HT-29 (cell line): Measurements from ENCODE around the gene IGFBP1. TPM values are rescaled to one million over a fixed set of nuclear protein-coding genes. Genes with fewer than 3 reads are reported as not detected.
"Not testable (repeated sequence)": the region's sequence is repeated elsewhere in the genome, so short reads cannot be mapped to it uniquely, and the experiment has no call there.

Experiments used
- DNase-seq: peaks from one replicate; pipeline ENCODE4 v3.0.0-alpha.2; 2015; ENCODE audit warnings: low spot score
- total RNA-seq: library from RNA; depleted of rRNA; stranded (reverse); fragments of >200 nt; shearing (Covaris generic); gene quantifications from 2 replicates; pipeline ENCODE4 v1.2.3, GENCODE V29; 2014; rRNA removed

The IGFBP1 gene
- total RNA-seq: 0.31 TPM in 1 of 2 replicates, not detected in the other

DNA sequence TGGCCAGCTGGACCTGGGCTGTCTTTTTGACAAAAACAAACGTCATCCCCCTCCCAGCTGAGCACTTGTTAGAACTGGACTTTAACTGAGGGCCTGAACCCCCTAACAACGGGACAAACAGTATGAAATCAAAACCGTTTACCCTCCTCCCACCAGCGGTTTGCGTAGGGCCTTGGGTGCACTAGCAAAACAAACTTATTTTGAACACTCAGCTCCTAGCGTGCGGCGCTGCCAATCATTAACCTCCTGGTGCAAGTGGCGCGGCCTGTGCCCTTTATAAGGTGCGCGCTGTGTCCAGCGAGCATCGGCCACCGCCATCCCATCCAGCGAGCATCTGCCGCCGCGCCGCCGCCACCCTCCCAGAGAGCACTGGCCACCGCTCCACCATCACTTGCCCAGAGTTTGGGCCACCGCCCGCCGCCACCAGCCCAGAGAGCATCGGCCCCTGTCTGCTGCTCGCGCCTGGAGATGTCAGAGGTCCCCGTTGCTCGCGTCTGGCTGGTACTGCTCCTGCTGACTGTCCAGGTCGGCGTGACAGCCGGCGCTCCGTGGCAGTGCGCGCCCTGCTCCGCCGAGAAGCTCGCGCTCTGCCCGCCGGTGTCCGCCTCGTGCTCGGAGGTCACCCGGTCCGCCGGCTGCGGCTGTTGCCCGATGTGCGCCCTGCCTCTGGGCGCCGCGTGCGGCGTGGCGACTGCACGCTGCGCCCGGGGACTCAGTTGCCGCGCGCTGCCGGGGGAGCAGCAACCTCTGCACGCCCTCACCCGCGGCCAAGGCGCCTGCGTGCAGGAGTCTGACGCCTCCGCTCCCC is at the start of gene IGFBP1:
Gene IGFBP1 (plus strand): TSS at position 304 of the 808 bp plus-strand sequence. CDS start 165 bp downstream, at position 469.
- DNase-seq: no peak

DNA sequence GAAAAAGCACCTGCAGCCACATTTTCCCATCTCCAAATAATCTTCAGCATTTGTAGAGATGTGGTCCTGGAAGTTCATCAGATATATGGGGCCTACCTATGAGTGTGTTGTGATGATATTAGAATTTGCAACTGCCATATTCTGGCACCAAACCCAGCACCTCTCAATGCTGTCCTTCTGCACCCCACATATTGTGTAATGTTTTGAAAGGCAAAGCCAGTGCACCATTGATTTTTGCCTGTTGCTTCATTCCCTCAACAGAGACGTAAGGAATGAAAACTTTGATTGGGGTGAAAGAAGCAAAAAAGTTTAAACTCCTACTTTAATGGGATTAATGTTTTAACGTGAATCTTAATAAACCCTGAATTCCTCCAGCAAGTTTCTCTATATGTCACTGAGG is 49.4 kb upstream of the IGFBP1 start:
- DNase-seq: not testable (repeated sequence)

DNA sequence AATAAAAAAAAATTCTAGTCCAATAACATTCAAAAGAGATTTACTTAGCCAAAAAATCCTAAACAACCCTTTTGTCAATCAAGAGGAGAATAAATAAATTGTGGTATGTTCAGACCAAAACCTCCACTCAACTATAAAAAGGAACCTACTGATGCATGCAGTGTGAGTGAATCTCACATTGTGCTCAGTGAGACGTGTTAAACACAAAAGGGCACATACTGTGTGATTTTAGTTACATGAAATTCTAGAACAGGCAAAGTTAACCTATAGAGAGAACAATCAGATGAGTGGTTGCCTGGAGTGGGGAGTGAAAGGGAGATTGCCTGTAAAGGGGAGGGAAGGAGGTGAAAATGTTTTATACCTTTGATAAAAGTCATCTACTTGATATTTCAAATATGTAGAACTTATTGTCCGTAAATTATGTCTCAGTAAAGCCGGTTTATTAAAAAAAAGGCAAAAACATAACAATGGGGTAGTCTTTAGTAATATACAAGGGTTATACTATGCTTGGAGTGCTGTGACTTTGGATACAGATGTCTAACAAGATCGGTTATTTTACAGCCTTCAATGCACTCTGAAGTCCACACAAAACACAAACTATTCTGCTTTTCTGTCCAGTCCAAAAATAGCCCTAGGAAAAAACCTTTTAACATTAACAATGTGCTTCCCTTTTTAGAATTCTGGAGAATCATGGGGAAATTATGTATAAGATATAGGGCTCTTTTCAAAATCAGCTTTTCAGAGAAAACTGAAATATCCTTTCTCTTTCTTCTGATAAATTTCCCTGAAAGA is 46.2 kb upstream of the IGFBP1 start:
- not testable (repeated sequence) for DNase-seq

DNA sequence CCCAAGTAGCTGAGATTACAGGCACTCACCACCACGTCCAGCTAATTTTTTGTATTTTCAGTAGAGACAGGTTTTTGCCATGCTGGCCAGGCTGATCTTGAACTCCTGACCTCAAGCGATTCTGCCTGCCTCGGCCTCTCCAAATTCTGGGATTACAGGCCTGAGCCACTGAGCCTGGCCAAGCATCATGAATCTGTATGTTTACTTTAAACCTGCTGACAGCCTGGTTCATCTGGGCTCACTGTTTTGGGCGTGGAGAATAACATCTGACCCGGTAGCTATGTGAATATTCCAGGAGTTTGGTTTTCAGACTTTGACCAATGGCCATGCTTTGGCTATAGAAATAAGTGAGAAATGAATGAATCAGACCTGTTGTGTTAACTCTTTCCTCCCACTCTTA is 41.8 kb upstream of the IGFBP1 start:
- not testable (repeated sequence) for DNase-seq

DNA sequence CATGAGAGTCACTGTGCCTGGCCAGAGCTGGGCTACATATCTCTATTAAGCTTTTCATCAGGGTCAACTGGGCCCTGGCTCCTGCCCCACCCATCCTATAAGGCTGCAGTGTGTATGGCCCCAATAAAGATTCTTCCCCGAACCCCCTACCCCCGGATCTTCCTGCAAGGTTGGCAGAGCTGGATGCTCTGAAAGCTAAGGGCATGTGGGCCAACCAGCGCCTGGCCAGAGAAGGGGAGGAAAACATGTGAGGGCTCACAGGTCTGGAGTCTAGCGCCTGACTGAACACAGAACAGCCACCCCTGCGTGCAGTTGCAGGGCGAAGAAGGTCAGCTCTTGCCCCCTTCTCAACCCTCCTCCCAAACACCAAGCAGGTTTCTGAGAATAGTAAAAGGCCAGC is 39.6 kb upstream of the IGFBP1 start:
- not testable (repeated sequence) for DNase-seq

DNA sequence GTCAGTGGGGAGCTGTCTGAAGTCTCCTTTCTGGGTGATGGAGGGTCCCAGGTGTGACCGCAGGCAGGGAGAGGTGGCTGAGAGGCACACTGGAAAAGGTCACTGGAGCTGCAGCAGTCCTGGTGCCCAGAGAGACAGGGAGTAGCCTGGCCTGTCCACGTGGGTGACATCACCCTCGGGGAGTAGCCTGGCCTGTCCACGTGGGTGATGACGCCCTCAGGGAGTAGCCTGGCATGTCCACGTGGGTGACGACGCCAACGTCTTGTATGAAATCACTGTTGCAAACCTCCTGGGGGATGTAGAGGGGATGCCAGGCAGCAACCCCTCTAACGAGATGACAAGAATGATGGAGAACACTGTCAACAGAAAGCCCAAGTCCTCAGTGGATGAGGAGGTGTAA is 35.3 kb upstream of the IGFBP1 start:
- not testable (repeated sequence) for DNase-seq

DNA sequence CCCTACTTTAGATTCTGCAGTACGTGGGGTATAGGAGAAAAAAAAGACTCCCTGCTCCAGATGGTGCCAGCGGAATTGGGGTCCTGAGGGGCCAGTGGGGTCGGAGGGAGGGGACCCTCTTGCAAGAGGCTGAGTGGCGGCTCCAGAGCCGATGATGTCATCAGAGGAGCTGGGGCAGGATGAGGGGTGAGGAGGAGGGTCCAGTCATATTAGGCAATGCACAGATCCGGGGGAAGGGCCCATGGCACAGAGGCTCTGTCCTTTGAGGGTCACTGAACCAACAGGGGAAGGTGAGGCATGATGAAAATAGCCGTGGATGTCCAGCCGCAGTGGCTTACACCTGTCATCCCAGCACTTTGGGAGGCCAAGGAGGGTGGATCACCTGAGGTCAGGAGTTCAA is 34.8 kb upstream of the IGFBP1 start:
- not testable (repeated sequence) for DNase-seq

DNA sequence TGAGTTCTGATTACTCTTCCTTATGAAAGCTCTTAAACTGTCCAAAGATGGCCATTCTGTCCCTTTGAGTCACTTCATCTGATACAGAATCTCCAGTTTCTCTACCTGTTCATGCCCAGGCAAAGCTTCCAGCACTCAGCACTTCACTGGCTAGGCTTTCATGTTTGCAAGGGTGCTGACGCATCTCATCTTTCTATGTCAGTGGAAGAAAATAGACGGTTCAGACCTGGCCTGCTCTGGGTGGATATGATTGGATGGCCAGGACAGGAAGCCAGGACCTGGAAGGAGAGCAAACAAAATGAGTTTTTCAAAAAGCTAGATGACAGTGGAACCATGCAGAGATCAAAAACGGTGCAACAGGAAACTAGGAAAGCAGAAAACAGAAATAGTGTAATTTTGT is 32.6 kb upstream of the IGFBP1 start:
- not testable (repeated sequence) for DNase-seq

DNA sequence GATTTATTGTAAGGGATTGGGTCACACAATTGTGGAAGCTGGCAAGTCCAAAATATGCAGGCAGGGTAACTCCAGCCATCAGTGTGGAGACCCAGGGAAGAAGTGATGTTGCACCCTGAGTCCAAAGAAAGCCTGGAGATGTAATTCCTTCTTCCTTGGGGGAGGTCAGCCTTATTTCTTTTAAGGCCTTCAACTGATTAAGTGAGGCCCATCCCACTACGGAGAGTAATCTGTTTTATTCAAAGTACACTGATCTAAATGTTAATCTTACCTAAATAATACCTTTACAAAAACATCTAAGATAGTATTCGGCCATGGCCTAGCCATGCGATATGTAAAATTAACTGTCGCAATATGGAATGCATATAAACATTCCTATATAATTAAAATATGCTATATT is 31.4 kb upstream of the IGFBP1 start:
- not testable (repeated sequence) for DNase-seq

DNA sequence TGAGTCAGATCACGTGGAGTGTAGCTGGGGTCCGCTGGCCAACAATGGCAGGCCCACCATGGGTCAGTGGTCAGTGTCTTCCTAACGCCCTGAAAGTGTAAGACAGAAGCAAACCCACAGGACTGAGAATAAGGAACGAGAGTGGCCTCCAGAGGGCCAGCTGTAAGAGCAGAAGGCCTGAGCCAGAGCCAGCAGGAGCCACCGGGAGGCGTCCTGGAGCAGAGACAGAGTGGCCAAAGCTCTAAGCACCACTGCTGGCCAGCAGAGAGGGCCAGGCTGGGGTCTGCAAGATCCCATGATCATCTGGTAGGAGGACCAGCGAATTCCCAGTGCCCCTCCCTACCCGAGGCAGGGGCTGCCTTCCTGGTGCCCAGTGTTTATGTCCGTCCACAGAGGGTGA is 24.6 kb upstream of the IGFBP1 start:
- DNase-seq: peak; percentile 12

DNA sequence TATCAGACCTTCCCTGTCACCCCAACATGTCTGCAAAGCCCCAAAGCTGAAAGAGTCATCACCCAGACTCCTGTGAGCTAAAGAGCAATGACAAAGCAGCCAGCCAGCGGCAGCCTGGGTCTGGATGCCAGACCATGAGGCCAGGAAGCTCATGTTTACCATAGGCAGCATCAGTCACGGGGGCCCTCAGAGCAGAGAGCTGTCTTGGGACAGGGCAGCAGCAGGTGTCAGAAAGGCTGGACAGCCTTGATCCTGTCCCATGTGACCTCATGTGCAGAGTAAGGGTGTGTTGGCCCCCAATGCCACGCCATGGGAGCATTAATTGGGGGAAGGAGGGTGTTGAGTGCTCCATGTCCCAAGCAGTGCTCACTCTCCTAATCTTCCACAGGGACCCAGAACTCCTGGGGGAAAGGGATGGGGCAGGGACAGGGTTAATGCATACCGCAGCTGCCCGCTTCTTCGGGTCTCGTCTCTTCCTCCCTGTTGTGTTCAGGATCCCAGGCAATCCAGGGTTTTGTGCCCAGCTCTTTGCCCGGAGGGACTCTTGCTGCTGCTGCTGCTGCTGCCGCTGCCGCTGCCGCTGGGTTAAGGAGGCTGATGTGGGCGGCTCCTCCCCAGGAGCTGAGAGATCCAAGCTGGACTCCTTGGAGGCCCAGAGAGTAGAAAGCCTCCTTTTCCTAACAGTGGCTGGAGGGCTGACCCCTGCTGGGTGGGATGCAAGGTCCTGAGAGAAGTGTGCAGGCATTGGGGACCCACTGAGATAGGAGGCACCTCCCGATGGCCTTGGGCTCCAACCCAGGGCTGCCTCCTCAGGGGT is 22.5 kb upstream of the IGFBP1 start:
- no peak for DNase-seq

DNA sequence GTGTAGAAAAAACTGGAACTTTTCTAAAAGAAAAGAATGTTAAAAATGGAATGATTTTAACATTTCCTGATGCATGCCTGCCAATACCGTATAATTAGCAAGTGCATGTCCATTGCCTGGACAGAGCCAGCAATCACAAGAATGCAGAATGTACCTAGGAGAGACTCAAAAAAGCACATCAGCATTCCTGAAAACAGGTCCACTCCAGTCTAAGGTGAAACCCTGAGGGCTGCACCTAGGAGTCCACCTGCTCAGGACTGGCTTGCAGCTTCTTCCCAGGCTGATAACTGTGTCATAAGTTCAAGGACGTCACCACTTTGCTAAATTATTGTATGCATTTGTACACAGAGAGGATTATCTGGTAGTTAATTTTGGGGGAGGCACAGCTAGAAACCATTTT is 20.8 kb upstream of the IGFBP1 start:
- DNase-seq: no peak

DNA sequence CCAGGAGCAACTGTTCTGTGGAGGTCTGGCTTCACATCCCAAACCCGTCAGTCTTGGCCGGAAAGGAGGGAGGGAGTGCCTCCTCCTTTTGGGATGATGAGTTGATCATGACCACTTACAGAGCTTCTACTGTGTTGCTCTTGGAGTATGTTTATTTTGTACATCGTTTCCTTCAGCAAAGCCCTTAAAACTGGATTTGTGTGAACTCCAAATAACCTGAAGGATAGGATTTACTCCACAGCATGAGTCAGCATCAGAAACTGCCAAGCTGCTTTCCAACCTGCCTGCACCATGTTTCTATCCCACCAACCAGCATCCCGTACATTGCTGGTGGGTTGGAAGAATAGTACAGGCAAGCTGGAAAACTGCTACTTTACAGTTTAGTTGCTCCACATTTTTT is 18.9 kb upstream of the IGFBP1 start:
- no peak for DNase-seq

DNA sequence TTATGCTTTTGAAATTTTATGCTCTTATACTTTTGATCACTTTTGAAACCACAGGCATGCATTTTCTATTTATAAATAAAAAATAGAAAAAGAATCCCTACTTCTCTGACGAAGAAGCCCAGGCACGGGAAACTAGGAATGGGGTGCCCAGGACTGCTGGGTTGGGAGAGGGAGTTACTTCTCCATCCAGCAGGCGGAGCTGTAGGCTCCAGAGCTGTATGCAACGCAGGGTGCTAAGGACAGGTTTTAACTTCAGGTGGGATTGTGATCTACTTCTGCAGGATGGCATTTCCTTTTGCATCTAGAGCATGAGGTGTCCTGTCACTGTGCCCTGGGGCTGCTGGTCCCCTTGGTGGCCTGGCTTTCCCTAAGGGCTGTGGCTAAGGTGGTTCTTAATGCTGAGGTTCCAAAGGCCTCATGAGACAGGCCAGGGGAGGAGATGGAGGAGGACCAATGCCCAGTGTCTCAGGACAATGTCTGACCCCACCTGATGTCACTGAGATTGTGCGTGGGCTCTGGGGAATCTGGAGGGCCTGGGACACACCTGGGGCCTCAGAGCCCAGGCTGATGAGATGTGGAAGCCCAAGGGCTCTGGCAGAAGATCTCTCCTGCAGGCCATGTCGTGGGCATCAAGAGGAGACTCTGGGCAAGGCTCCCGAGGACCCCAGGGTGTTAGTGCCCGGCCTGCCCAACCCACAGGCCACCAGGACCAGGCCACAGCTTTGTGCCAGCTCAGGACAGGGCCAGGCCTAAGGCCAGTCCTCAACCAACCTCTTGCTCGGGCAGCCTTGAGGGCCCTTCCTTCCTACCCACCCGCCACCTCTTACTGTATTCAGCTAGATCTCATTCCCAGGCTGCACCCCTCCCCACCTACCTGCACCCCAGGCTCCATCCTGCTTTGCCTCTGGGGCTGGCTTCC is 15.9 kb upstream of the IGFBP1 start:
- DNase-seq: peak; percentile 56

DNA sequence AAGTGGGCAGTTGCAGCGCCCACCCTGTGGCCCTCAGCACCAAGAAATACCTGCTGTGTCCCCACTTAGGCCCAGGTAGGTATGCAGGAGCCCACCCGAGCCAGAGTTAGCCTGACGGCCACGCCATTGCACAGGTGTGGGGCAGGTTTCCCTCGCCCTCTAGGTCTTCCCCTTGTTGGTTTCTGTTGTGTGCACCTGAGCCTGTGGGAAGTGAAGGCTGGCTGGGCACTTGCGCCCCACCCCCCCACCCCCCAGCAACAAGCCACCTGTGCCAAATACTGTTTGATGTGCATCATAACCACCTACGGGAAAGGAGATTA is 15.3 kb upstream of the IGFBP1 start, which contains the start of gene CCDC201:
Gene CCDC201 (minus strand): TSS at position 48 of the 320 bp plus-strand sequence. CDS start 75 bp downstream, outside the sequence.
- no peak for DNase-seq

DNA sequence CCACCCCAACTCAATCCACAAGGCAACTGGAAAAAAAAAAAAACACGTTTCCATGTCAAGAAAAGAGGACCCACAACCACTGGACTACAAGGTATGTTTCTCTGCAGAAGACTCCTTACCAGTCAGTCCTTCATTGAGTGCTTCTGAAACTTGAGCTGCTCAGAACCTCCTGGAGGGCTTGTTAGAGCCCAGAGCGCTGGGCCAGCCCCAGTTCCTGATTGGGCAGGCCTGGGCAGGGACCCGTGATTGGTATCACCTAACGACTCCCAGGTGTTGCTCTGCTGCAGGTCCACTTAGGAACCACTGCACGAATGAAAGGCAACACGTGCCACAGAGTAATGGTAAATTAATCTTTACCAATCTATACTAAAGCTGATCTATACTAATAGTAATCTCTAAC is 14.9 kb upstream of the IGFBP1 start:
- DNase-seq: no peak

DNA sequence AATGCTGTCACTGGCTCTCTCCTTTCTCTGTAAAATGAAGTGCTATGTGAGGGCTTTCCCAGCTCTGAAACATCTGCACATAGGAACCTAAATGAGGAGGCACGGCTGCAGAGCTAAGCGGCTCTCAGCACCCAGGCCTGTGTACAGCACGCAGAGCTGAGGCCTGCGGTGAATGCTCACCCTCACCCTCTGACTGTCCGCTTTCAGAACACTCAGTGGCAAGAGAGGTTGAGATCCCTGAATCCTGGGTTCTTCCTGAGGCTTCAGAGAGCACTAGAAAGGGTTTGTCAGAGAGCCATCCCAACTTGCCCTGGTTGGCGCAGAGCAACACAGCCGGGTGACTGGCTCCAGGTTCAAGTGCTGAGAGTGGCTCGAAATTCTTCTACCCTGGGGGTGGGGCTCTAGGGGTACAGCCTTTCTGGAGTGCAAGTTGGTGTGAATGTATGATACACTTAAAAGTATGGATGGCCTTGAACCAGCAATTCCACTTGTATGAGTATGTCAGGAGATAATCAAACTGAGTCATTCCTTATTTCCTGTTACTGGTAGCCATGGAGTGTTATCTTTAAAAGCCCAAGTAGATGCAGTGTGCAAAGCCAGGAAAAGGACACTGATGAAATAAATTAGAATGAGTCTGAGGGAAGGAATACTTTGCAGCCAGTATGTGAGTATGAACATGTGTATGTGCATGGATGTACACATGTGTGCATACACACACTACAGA is 13.7 kb upstream of the IGFBP1 start:
- no peak for DNase-seq

DNA sequence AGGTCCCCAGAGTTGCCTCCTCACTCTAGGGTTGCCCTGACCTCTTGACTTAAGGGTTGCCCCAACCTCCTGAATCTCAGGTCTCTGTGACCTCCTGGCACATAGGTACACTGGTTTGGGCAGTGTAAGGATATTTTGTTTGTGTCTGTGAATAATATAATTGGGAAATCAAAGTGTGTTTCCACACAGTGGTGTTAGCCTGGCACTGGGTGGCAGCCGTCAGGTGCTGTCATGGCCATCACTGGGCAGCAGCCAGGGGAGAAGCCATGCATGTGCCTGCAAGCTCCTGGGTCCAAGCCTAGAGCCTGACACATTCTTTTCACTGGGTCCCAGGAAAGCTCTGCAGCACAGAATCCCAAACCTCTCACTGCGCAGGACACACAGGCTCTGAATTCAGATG is 11.8 kb upstream of the IGFBP1 start:
- no peak for DNase-seq

DNA sequence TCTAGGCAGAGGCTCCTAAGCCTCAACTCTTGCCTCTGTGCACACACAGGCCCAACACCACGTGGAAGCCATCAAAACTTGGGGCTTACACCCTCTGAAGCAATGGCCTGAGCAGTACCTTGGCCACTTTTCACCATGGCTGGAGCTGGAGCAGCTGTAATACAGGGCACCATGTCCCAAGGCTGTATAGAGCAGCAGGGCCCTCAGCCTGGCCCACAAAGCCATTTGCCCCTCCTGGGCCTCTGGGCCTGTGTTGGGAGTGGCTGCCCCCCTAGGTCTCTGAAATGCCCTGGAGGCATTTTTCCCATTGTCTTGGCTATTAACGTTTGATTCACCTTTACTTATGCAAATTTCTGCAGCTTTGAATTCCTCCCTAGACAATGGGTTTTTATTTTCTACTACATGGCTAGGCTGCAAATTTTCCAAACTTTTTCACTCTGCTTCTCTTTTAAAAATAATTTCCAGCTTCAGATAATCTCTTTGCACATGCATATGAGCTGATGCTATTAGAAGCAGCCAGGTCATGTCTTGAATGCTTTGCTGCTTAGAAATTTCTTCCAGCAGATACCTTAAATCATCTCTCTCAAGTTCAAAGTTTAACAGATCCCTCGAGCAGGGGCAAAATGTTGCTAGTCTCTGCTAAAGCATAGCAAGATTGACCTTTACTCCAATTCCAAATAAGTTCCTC is 9.7 kb upstream of the IGFBP1 start:
- no peak for DNase-seq
